Measurements from ENCODE around the gene WDR64. TPM values are rescaled to one million over a fixed set of nuclear protein-coding genes. Genes with fewer than 3 reads are reported as not detected.

The WDR64 gene
- polyA plus RNA-seq, 1 donor (not counting 4 experiments of a cell fraction or from before 2014, with no cell fraction given): not detected

- no peaks in the 10 kb centered on the region for H3K9me3 ChIP-seq (ENCODE audit: control insufficient read depth, low read depth, low read length)
- peak overlapping the region; percentile 85 for H3K27ac ChIP-seq (ENCODE audit: control insufficient read depth, insufficient read depth, low read length)
- dilution Hi-C loops (cut with MboI; ENCODE audit: extremely low pct_ligation_motif_present, low sequenced_read_pairs): no loop called here
- H3K4me2 ChIP-seq (ENCODE audit: control insufficient read depth, extremely low read depth, insufficient read depth, low read depth, low read length): peak overlapping the region; percentile 80
- peak overlapping the region; percentile 54 for H3K9ac ChIP-seq (ENCODE audit: control insufficient read depth, extremely low read depth, insufficient read depth, low read length)
- H3K4me1 ChIP-seq (ENCODE audit: control insufficient read depth, extremely low read depth, insufficient read depth, low read length): peaks cover 18% of the 10 kb centered on the region
- TF ChIP-seq EZH2 (IDR thresholded peaks at IDR 0.05; ENCODE audit: low read length) (no peak), CTCF (optimal IDR thresholded peaks at IDR 0.05 in 1 of 3, IDR thresholded peaks at IDR 0.05 in 1 of 3, conservative IDR thresholded peaks at IDR 0.05 in 1 of 3; ENCODE audit: extremely low read depth in 1 of 3, insufficient read depth in 2 of 3, low read length in 3 of 3) (no peak)
- no peaks in the 10 kb centered on the region for H3K36me3 ChIP-seq (ENCODE audit: control insufficient read depth in 2 of 2, extremely low read depth in 1 of 2, insufficient read depth in 2 of 2, low read length in 2 of 2)
- no peaks in the 10 kb centered on the region for H3K27me3 ChIP-seq (ENCODE audit: control insufficient read depth, extremely low read depth, insufficient read depth, low read length)
- FAIRE-seq (peak; percentile 99), DNase-seq (ENCODE audit: low read depth, low spot score) (peak; percentile 93)
- H3K4me3 ChIP-seq (ENCODE audit: control insufficient read depth in 2 of 3, extremely low read depth in 1 of 3, insufficient read depth in 2 of 3, low read depth in 1 of 3, low read length in 3 of 3): peak overlapping the region in 1 of 3 experiments; percentile 0
- H4K20me1 ChIP-seq (ENCODE audit: control insufficient read depth, extremely low read depth, insufficient read depth, low read length): no peaks in the 10 kb centered on the region
- peak overlapping the region; percentile 79 for H2AFZ ChIP-seq (ENCODE audit: control insufficient read depth, low read length)
- no peaks in the 10 kb centered on the region for H3K79me2 ChIP-seq (ENCODE audit: control insufficient read depth, insufficient read depth, low read length)
- no peaks in the 10 kb centered on the region for H3K9me1 ChIP-seq (ENCODE audit: control insufficient read depth, extremely low read depth, insufficient read depth, low read length)
These were observed 36.9 kb downstream of the WDR64 start for GRCh38 chr1:241688940-241689368.

GRCh38 chr1:241695246-241696171 is 43.4 kb downstream of the WDR64 start:
- Histone ChIP-seq H3K27me3 (ENCODE audit: control insufficient read depth, extremely low read depth, insufficient read depth, low read length) (no peaks in the 10 kb centered on the region), H3K36me3 (ENCODE audit: control insufficient read depth in 2 of 2, extremely low read depth in 1 of 2, insufficient read depth in 2 of 2, low read length in 2 of 2) (no peaks in the 10 kb centered on the region), H3K9me1 (ENCODE audit: control insufficient read depth, extremely low read depth, insufficient read depth, low read length) (no peaks in the 10 kb centered on the region), H3K27ac (ENCODE audit: control insufficient read depth, insufficient read depth, low read length) (no peak overlapping the region), H3K4me3 (ENCODE audit: control insufficient read depth in 2 of 3, extremely low read depth in 1 of 3, insufficient read depth in 2 of 3, low read depth in 1 of 3, low read length in 3 of 3) (no peak overlapping the region), H2AFZ (ENCODE audit: control insufficient read depth, low read length) (no peak overlapping the region), H4K20me1 (ENCODE audit: control insufficient read depth, extremely low read depth, insufficient read depth, low read length) (no peaks in the 10 kb centered on the region), H3K79me2 (ENCODE audit: control insufficient read depth, insufficient read depth, low read length) (no peaks in the 10 kb centered on the region), H3K9me3 (ENCODE audit: control insufficient read depth, low read depth, low read length) (no peaks in the 10 kb centered on the region), H3K4me2 (ENCODE audit: control insufficient read depth, extremely low read depth, insufficient read depth, low read depth, low read length) (no peak overlapping the region), H3K4me1 (ENCODE audit: control insufficient read depth, extremely low read depth, insufficient read depth, low read length) (no peaks in the 10 kb centered on the region), H3K9ac (ENCODE audit: control insufficient read depth, extremely low read depth, insufficient read depth, low read length) (no peak overlapping the region)
- FAIRE-seq: no peak
- DNase-seq (ENCODE audit: low read depth, low spot score): no peak
- dilution Hi-C loops (cut with MboI; ENCODE audit: extremely low pct_ligation_motif_present, low sequenced_read_pairs): no loop called here
- TF ChIP-seq CTCF (optimal IDR thresholded peaks at IDR 0.05 in 1 of 3, IDR thresholded peaks at IDR 0.05 in 1 of 3, conservative IDR thresholded peaks at IDR 0.05 in 1 of 3; ENCODE audit: extremely low read depth in 1 of 3, insufficient read depth in 2 of 3, low read length in 3 of 3) (no peak), EZH2 (IDR thresholded peaks at IDR 0.05; ENCODE audit: low read length) (no peak)
